UCSD-AML1 (cell line): ENCODE measurements around the gene GAD2.

Source experiments
- DNase-seq: peaks from one replicate; lab custom pipeline; 2025; ENCODE audit not compliant: unreplicated experiment; lab: John Stamatoyannopoulos, UW

Gene GAD2

DNA sequence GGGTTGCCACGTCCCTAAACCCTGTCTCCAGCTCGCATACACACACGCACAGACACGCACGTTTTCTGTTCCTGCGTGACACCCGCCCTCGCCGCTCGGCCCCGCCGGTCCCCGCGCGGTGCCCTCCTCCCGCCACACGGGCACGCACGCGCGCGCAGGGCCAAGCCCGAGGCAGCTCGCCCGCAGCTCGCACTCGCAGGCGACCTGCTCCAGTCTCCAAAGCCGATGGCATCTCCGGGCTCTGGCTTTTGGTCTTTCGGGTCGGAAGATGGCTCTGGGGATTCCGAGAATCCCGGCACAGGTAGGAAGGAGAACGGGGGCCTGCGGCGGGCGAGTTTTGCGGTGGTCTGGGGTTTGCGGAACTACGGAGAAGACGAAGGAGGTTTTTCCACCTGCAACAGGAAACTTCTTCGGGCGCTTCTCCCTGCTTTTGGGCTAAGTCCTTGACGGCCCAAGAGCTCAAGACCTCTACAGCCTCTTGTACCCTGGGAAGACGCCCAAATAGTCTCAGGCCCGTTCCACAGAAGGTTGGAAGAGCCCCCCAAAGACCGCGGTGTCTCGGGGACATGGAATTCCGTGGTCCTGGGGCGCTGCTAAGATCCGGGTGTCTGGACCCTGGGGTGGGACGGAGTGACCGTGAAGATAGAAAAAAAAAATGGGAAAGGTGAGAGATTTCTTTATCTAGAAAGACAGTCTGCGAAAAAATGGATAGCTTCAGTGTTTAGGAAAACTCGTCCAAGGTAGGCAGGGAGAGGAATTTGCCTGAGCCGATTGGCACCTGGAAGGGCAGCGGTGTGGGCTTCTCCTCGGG is at the start of gene GAD2:
Gene GAD2 (plus strand): TSS at position 190 of the 811 bp plus-strand sequence. CDS start 36 bp downstream, at position 226.
- no peak for DNase-seq

DNA sequence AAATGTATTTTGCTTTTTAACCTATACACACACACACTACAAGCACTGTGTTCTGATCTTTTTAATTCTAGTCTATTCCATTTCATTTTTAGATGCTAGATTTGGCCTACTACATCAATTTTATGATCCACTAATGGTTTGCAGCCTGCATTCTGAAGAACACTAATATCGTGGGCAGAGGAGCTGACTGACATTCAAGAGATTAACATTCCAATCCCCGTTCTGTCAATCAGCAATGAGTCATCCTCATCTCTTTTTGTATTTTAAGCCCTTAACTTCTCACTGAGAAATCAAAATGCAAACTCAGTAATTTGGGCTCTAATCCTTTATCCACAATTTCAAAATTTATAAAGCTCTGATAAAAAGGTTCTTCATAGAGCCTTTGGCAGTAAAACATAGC is 47.1 kb upstream of the GAD2 start:
- DNase-seq: no peak

GRCh38 chr10:26172131-26172530 is 44.4 kb upstream of the GAD2 start:
- DNase-seq: no peak

GRCh38 chr10:26173837-26174236 is 42.7 kb upstream of the GAD2 start:
- DNase-seq: no peak

DNA sequence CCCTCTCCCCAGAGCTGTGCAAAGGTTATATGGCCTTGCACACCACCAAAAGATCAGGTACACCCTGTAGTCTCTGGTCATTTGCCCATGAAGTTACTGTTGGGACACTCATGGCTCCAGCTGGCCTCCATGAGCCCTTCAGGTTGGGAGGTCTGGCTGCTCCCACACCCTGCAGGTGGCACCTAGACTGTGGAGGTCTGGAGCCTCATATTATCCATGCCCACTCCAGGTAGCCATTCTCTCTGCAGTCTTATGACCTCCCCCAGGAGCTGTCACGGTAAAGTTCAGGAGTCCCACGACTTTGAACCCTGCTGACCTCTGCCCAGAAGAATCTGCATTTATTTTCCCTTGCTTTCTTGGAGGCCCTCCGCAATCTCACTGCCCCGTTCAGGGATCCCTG is 39.2 kb upstream of the GAD2 start:
- no peak for DNase-seq

DNA sequence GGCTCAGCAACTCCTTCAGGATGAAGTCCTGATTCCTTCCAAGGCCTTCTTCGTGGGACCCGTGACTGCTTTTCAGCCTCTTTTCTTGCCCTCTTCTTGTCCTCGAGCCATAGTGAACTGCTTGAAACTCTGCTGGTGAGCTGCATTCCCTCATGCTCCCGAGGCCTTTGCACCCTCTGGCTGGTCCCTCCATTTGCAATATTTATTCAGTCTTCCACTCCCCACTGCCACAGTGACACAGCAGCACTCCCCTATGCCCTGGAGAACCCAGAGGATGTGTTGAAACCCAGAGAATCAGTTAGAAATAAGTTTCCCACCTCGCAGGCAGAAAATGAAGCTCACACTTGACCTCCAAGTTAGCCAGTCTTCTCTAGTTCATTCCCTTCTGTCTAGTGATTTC is 22.3 kb upstream of the GAD2 start:
- no peak for DNase-seq

DNA sequence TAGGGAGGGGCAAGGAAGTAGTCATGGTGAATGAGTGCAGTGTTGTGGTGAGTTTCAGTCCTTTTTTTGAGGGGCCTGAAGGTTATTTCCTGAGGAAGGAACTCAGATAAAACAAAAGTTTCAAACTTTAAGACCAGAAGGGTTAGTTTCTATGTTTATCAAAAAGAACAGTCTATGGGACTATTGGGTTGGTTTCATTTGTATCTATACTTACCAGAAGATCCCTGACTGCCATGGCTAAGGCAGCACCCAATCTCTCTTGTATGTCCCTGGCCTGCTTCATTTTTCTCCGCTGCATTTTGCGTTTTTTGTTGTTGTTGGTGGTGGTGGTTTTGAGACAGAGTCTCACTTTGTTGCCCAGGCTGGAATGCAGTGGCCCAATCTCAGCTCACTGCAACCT is 19.3 kb upstream of the GAD2 start:
- no peak for DNase-seq

- no peak for DNase-seq
Observed at GRCh38 chr10:26198119-26198518, 18.5 kb upstream of the GAD2 start.

DNA sequence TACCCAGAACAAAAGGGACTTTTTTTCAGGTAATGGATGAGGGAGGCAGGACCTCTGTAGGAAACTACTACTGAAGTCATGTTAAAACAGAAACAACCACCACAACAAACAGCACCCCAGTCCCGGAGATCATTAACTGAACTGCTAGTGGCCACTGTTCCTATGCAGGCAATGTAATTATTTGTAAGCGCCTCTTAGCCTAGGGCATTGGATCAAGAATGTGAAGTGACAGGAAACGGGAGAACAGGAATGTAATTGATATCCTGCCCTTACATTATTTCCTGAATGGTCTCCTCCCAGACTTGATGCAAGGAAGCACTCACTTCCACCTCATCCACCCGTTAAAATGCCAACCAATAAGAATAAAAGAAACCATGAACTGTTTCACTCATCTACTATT is 16.7 kb upstream of the GAD2 start:
- DNase-seq: no peak

DNA sequence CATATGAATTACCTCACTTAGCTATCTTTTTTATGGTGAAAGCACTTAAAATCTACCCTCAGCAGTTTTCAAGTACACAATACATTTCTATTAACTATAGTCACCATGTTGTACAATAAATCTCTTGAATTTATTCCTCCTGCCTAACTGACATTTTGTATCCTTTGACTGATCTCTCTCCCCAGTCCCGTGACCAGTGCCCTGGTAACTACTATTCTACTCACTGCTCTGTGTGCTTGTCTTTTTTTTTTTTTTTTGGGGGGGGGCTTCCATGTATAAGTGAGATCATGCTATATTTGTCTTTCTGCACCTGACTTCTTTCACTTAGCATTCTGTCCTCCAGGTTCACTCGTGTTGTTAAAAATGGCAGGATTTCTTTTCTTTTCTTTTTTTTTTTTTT is 11.4 kb upstream of the GAD2 start:
- no peak for DNase-seq

DNA sequence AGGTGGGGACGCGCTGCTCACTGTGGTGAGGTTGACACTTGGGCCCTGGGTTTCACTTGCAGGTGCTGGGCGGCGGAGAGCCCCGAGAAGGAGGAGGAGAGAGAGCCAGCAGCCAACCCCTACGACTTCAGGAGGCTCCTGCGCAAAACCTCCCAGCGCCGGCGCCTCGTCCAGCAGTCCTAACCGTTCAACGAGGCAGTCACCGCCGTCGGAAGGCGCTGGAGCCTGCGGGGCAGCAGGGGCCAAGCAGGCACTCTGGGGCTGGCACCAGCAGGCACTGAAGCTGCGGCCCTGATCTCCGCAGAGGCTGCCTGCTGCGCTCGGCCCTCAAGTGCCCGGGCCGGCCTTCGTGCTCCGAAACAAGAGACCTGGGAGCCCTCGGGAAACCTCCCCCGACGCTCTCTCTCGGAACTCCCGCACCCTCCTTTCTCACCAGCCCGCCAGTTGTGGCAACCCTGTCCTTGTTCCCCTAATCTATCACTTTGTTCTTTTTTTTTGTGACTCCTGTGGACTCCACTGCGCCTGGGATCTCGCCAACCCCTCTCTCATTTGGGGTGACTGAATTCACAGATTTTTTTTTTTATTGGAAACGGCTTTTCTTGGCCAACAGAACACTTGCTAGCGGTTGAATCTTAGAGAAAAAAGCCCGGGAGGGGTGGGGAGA is 4.7 kb upstream of the GAD2 start:
- DNase-seq: no peak

DNA sequence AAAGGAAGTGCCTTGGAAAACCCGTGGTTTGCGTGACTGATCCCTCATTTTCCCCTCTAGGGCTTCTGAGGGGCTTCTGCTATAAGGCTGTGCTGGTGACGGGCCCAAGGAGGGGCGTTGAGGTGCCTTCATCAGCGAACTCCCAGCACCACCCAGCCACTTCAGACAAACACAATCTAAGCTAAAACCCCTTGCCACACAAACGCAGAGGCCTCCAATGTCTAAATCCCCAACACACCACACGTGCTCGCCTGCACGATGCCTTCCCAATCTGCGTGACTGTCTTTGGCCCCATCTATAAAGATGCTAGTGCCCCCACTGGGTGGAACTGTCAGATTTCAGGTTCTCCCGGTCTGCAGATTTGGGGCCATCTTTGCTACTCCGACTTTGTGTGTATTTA is 4.1 kb upstream of the GAD2 start:
- DNase-seq: no peak

- DNase-seq: no peak
Observed at GRCh38 chr10:26213157-26213800, 3.3 kb upstream of the GAD2 start.

DNA sequence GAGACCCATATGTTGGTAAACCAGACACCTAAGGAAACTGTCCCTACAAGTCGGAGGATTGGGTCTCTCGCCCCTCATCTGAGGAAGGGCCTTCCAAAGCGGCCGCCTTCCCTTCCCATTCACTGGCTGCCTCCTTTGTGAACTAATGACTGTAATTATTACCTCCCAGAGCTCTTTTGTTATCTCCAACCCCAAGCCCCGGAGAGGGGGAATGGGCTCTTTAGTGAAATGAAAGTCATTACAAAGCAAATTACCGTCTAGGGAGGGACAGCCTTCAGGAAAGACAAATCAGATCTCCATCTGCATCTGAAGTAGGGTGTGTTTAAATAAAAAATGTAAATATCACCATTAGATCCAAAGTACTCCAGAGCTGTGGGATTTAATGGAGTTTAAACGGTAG is 2.6 kb upstream of the GAD2 start:
- DNase-seq: no peak

- DNase-seq: no peak
Observed at GRCh38 chr10:26214551-26215395, 1.8 kb upstream of the GAD2 start.

DNA sequence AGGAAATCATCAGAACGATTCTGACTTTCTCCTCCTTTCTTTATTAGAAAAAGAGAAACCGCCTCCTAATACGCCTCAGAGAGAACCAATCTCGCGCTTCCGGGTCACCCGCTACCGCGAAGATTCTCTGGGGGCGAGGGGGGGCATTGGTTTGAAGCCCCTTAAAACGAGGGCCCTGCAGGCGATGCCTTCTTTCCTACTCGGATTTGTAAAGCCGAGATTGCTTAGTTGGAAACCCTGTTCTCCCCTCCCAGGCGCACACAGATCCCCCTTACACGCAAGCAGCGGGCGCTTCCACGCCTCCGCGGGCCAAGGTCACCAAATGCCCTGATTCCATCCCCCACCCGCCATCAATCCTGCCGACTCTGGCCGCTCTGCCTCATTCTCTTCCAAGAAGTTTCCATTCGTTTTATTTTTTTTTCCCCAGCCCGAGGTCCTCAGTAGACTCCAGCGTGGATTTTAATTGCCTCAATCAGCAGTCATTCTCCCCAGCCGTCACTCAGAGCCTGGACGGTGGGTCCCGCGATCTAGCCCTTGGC is 1.1 kb upstream of the GAD2 start:
- no peak for DNase-seq

DNA sequence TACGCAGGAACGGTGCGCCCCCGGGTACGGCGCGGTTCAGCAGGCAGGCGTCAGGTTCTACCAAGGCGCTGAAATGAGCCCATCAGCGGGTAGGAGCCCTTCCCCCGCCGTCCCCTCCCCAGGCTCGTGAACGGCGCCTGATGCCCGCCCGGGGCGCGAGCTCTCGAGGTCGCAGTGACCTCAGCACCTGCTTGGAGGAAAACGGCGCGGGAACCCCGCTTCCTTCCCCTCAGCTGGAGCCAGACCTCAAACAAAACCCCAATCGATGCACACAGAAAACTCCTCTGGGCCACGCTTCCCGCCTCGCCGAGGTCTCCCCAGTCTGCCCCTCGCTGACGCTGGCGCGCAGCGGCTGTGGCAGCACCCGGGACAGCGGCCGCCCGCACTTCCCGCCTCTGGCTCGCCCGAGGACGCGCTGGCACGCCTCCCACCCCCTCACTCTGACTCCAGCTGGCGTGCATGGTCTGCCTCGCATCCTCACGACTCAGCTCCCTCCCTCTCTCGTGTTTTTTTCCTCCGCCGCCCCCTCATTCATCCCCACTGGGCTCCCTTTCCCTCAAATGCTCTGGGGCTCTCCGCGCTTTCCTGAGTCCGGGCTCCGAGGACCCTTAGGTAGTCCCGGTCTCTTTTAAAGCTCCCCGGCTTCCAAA is 514 bp upstream of the GAD2 start:
- DNase-seq: no peak

GRCh38 chr10:26217396-26218086 is 967 bp downstream of the GAD2 start:
- DNase-seq: no peak

DNA sequence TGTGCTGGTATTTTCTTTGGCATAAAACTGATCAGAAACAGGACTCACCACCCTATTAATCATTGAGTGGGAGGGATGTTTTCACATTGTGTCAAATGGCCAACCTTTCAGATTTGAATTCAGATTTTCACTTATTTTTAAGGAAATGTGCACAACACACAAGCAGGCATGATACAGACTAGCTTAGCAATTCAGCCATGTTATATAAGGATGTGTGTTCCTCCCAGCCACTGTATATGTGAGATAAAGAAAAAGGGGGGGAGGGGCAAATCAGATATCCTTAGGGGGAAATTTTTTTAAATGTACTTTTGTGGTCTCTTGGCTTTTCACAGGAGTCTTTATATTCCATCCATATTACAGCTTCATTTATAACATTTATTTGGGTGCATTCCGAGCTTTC is 3.1 kb downstream of the GAD2 start:
- no peak for DNase-seq

DNA sequence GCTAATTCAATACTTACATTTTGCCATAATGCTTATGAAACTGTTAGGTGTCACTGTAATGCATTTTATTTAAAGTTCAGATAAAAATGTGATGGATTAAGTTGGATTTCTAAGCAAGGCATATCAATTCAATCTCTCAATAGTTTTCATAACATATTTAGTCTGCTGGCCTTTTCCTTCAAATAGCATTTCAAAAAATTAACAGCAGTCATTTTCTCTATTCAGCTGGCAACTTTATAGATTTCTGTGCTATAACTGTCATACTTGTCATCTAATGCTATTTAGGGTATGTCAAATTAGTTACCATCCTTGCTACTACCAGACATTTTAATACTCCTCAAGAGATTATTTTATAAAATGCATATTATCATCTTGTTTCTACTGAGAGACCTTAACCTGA is 4.3 kb downstream of the GAD2 start:
- DNase-seq: no peak
